Mesenchymal stem cell (in vitro differentiated cells and primary cell): ENCODE results near the gene HECA.
A peak's percentile ranks its signal among the peaks of the same experiment; 100 is the strongest.

Experiments
- DNase-seq: peaks from one replicate; pipeline ENCODE4 v3.0.0-alpha.2; 2013
- H2AFZ ChIP-seq: one replicate; pipeline ENCODE4 v1.6.1; 2013; ENCODE audit warnings: low read depth, mild to moderate bottlenecking, control low read depth, inconsistent platforms, low read length, moderate library complexity
- H2AK5ac ChIP-seq: 2 replicates; pipeline ENCODE4 v1.6.1; 2013; ENCODE audit warnings: low read length, moderate library complexity, mild to moderate bottlenecking, inconsistent platforms; ENCODE audit not compliant: severe bottlenecking
- H2BK120ac ChIP-seq: one replicate; pipeline ENCODE4 v1.6.1; 2013; ENCODE audit warnings: low read depth, mild to moderate bottlenecking, inconsistent platforms, low read length, moderate library complexity
- H2BK12ac ChIP-seq, 2 experiments: one replicate each; pipeline ENCODE4 v1.6.1; 2013; ENCODE audit warnings: inconsistent platforms in 2 of 2, low read length in 2 of 2, mild to moderate bottlenecking in 2 of 2, moderate library complexity in 2 of 2, control low read depth in 1 of 2
- H2BK15ac ChIP-seq: one replicate; pipeline ENCODE4 v1.6.1; 2013; ENCODE audit warnings: mild to moderate bottlenecking, low read depth, inconsistent platforms; ENCODE audit not compliant: poor library complexity, severe bottlenecking
- H2BK5ac ChIP-seq: 2 replicates; pipeline ENCODE4 v1.6.1; 2013; ENCODE audit warnings: low read depth, mild to moderate bottlenecking, low read length, control low read depth, inconsistent platforms; ENCODE audit not compliant: poor library complexity, severe bottlenecking
- H3K14ac ChIP-seq, 2 experiments: one replicate each; pipeline ENCODE4 v1.6.1; 2013; ENCODE audit warnings: inconsistent platforms in 2 of 2, low read length in 2 of 2, control low read depth in 1 of 2, mild to moderate bottlenecking in 1 of 2, moderate library complexity in 1 of 2
- H3K18ac ChIP-seq, 2 experiments: one replicate each; pipeline ENCODE4 v1.6.1; 2013; ENCODE audit warnings: inconsistent platforms in 2 of 2, low read length in 2 of 2, control low read depth in 1 of 2, low read depth in 1 of 2, mild to moderate bottlenecking in 1 of 2
- H3K23ac ChIP-seq, 2 experiments: one replicate each; pipeline ENCODE4 v1.6.1; 2013; ENCODE audit warnings: inconsistent platforms in 2 of 2, low read length in 2 of 2, mild to moderate bottlenecking in 2 of 2, moderate library complexity in 2 of 2, control low read depth in 1 of 2
- H3K27ac ChIP-seq: 2 replicates; pipeline ENCODE4 v1.5.1; 2013; ENCODE audit warnings: mild to moderate bottlenecking, moderate library complexity, low read length, control low read depth, inconsistent platforms; ENCODE audit not compliant: poor library complexity, severe bottlenecking
- H3K27me3 ChIP-seq, 2 experiments: 2 replicates each; pipeline versions ENCODE4 v1.6.1 to v1.7.0; 2013; ENCODE audit warnings: low read length in 2 of 2, mild to moderate bottlenecking in 2 of 2, moderate library complexity in 2 of 2, control low read depth in 1 of 2, inconsistent platforms in 1 of 2; ENCODE audit not compliant: control insufficient read depth in 1 of 2, insufficient read depth in 1 of 2
- H3K36me3 ChIP-seq, 2 experiments: 2 replicates each; pipeline versions ENCODE4 v1.6.1 to v1.7.0; 2013; ENCODE audit warnings: low read length in 2 of 2, control low read depth in 1 of 2, inconsistent platforms in 1 of 2, low read depth in 1 of 2, mild to moderate bottlenecking in 1 of 2; ENCODE audit not compliant: insufficient read depth in 2 of 2, control insufficient read depth in 1 of 2
- H3K4ac ChIP-seq, 2 experiments: one replicate each; pipeline ENCODE4 v1.6.1; 2013; ENCODE audit warnings: inconsistent platforms in 2 of 2, low read length in 2 of 2, mild to moderate bottlenecking in 2 of 2, moderate library complexity in 2 of 2, control low read depth in 1 of 2, low read depth in 1 of 2
- H3K4me1 ChIP-seq: 2 replicates; pipeline ENCODE4 v1.6.1; 2013; ENCODE audit warnings: low read depth, low read length, control low read depth; ENCODE audit not compliant: control insufficient read depth, insufficient read depth
- H3K4me2 ChIP-seq: 2 replicates; pipeline ENCODE4 v1.6.1; 2013; ENCODE audit warnings: low read length, mild to moderate bottlenecking, inconsistent platforms; ENCODE audit not compliant: poor library complexity, severe bottlenecking
- H3K4me3 ChIP-seq, 2 experiments: 2 replicates each; pipeline versions ENCODE4 v1.5.1 to v1.7.0; 2013; ENCODE audit warnings: low read length in 2 of 2, mild to moderate bottlenecking in 2 of 2, control low read depth in 1 of 2, low read depth in 1 of 2; ENCODE audit not compliant: insufficient read depth in 1 of 2
- H3K79me1 ChIP-seq: replicated peaks from 2 replicates; pipeline ENCODE4 v1.6.1; 2013; ENCODE audit warnings: mild to moderate bottlenecking, control low read depth, low read length, inconsistent platforms; ENCODE audit not compliant: poor library complexity, severe bottlenecking
- H3K9ac ChIP-seq: 2 replicates; pipeline ENCODE4 v1.7.0; 2013; ENCODE audit warnings: mild to moderate bottlenecking, low read length, moderate library complexity
- H3K9me3 ChIP-seq: 2 replicates; pipeline ENCODE4 v1.7.0; 2013; ENCODE audit warnings: mild to moderate bottlenecking, low read length; ENCODE audit not compliant: control insufficient read depth
- H4K8ac ChIP-seq: one replicate; pipeline ENCODE4 v1.6.1; 2013; ENCODE audit warnings: inconsistent platforms, mild to moderate bottlenecking, low read length, moderate library complexity
- H4K91ac ChIP-seq: one replicate; pipeline ENCODE4 v1.6.1; 2013; ENCODE audit warnings: mild to moderate bottlenecking, low read length, inconsistent platforms
- WGBS: methylation state at CpG from one replicate; pipeline ENCODE4 v1.1.7; 2013; ENCODE audit warnings: mixed read lengths; 5-methylcytosine and 5-hydroxymethylcytosine counted together

HECA gene

DNA sequence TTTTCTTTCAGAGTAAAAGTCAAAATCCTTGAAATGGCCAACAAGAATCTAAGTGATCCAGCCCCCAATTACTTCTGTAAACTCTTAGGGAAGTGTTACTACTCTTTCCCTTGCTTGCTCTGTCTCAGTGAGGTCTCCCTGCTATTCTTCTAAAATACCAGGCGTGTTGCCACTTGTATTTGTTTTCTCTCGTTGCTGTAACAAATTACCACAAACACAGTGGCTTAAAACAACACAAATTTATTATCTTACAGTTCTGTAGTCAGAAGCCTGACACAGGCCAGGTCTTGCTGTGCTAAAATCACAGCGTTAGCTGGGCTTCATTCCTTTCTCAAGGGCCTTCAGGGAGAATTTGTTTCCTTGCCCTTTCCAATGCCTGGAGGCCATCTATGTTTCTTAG is 59.9 kb downstream of the HECA start:
- Histone ChIP-seq H3K36me3 (no peaks in the 10 kb centered on the region), H3K14ac (no peak overlapping the region), H3K23ac (no peak overlapping the region), H3K4ac (no peak overlapping the region), H3K79me1 (no peaks in the 10 kb centered on the region), H2BK15ac (no peak overlapping the region), H3K4me3 (no peak overlapping the region), H2AK5ac (no peak overlapping the region), H2BK5ac (no peak overlapping the region), H3K27me3 (no peaks in the 10 kb centered on the region), H3K18ac (no peak overlapping the region), H2BK12ac (no peak overlapping the region), H4K8ac (no peak overlapping the region), H3K4me1 (no peaks in the 10 kb centered on the region), H2AFZ (no peak overlapping the region), H4K91ac (no peak overlapping the region), H3K27ac (no peak overlapping the region), H3K4me2 (no peak overlapping the region), H3K9ac (no peak overlapping the region), H3K9me3 (no peaks in the 10 kb centered on the region), H2BK120ac (no peak overlapping the region)
- DNase-seq = no peak
- WGBS = 49% methylated on average over 3 of the region's 3 CpGs

DNA sequence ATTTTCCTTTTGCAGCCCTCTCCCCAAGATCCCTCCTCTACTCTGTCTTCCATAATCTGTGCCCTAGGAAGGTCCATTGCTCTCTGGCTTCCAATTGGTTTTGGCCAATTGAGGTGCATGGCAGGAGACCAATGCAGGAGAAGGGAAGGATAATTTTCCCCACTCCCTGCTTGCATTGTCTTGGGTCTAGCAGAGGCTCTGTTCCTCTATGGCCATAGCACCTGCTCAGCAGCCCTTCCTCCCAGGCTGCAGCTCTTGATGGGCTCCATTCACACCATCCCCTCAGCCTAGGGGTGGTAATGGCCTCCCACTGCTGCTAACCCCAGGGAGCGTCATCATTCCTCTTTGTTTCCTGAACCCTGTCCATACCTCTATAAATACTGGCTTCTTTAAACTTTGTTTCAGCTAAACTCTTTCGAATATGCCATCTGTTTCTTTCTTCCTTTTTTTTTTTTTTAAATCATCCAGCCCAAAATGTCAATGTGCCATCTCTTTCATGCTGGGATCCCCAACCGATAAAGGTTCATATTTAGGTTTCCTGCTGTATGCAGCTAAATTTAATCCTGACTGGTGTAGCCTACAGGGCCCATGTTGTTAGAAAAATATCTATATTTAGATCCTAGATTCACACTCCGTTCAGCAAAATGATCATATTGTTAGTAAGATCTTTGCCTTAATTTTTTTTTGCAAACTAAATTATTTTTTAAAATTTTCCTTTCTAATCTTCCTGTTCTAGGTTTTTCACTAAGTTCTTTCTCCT is 63.8 kb downstream of the HECA start:
- peaks cover 8% of the 10 kb centered on the region for H3K9me3 ChIP-seq
- H3K79me1 ChIP-seq = no peaks in the 10 kb centered on the region
- H2BK15ac ChIP-seq = no peak overlapping the region
- H3K4ac ChIP-seq = no peak overlapping the region
- no peak overlapping the region for H2BK120ac ChIP-seq
- no peak overlapping the region for H2BK5ac ChIP-seq
- H4K91ac ChIP-seq = no peak overlapping the region
- no peaks in the 10 kb centered on the region for H3K4me1 ChIP-seq
- no peak overlapping the region for H3K27ac ChIP-seq
- H3K4me3 ChIP-seq = no peak overlapping the region
- no peak overlapping the region for H4K8ac ChIP-seq
- no peak overlapping the region for H2AK5ac ChIP-seq
- no peak overlapping the region for H3K9ac ChIP-seq
- no peaks in the 10 kb centered on the region for H3K36me3 ChIP-seq
- no peak overlapping the region for H3K18ac ChIP-seq
- no peak overlapping the region for H3K14ac ChIP-seq
- H3K27me3 ChIP-seq = no peaks in the 10 kb centered on the region
- no peak for DNase-seq
- no peak overlapping the region for H2AFZ ChIP-seq
- no peak overlapping the region for H2BK12ac ChIP-seq
- WGBS = 91% methylated on average over 2 of the region's 4 CpGs
- H3K4me2 ChIP-seq = no peak overlapping the region
- H3K23ac ChIP-seq = no peak overlapping the region

DNA sequence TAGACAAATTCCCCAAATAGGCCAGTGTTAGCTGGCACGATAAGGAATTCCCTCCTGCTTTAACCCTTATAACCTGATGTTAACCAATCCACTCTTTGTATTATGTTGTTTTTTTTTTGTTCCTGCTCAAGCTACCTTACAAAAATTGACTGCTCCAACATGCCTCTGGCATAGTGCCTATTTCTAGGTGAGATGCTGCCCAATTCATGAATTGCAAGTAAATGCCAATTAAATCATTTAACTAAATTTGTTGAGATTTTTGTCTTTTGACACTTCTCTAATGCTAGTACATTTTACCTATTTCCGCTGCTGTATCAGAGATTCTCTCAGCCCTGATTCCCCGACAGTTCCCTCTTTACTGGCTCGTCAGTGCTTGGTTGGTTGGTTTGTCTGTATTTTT is 66.5 kb downstream of the HECA start:
- H3K4me3 ChIP-seq = no peak overlapping the region
- no peaks in the 10 kb centered on the region for H3K79me1 ChIP-seq
- H3K27ac ChIP-seq = no peak overlapping the region
- no peak overlapping the region for H4K8ac ChIP-seq
- no peak overlapping the region for H3K18ac ChIP-seq
- peaks cover 21% of the 10 kb centered on the region for H3K9me3 ChIP-seq
- H2BK15ac ChIP-seq = no peak overlapping the region
- no peak overlapping the region for H2BK5ac ChIP-seq
- DNase-seq = no peak
- WGBS = 100% methylated on average over 1 of the region's 4 CpGs
- H3K4me1 ChIP-seq = no peaks in the 10 kb centered on the region
- no peak overlapping the region for H3K9ac ChIP-seq
- H2BK120ac ChIP-seq = no peak overlapping the region
- H3K27me3 ChIP-seq = no peaks in the 10 kb centered on the region
- H4K91ac ChIP-seq = no peak overlapping the region
- H3K4ac ChIP-seq = no peak overlapping the region
- H3K14ac ChIP-seq = no peak overlapping the region
- H3K4me2 ChIP-seq = no peak overlapping the region
- no peaks in the 10 kb centered on the region for H3K36me3 ChIP-seq
- H3K23ac ChIP-seq = no peak overlapping the region
- H2AFZ ChIP-seq = no peak overlapping the region
- no peak overlapping the region for H2BK12ac ChIP-seq
- H2AK5ac ChIP-seq = no peak overlapping the region

DNA sequence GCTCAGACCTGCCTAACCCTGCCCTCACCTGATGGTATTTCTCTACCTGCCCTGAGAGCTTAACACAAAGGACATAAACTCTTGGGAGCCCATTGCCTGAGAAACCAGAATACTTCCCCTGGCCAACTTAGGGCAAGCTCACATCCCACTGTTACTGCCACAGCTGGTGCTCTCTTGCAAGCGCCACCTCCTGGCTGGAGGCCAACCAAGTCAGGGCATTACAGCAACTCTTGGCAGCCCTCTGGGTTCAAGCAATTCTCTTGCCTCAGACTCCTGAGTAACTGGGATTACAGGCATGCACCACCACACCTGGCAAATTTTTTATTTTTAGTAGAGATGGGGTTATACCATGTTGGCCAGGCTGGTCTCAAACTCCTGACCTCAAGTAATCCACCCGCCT is 70.1 kb downstream of the HECA start:
- Histone ChIP-seq H2BK120ac (no peak overlapping the region), H3K27ac (no peak overlapping the region), H3K4me2 (no peak overlapping the region), H3K36me3 (no peaks in the 10 kb centered on the region), H3K9ac (no peak overlapping the region), H3K4ac (no peak overlapping the region), H3K27me3 (no peaks in the 10 kb centered on the region), H3K14ac (no peak overlapping the region), H3K79me1 (no peaks in the 10 kb centered on the region), H2BK15ac (no peak overlapping the region), H3K9me3 (peaks cover 30% of the 10 kb centered on the region), H2AK5ac (no peak overlapping the region), H4K8ac (no peak overlapping the region), H3K4me1 (no peaks in the 10 kb centered on the region), H3K4me3 (no peak overlapping the region), H3K23ac (no peak overlapping the region), H2AFZ (no peak overlapping the region), H4K91ac (peak overlapping the region; percentile 39), H3K18ac (no peak overlapping the region), H2BK12ac (no peak overlapping the region), H2BK5ac (no peak overlapping the region)
- DNase-seq = no peak
- 80% methylated on average over 1 of the region's 2 CpGs for WGBS
